Measurements from ENCODE around the gene RAB39A.
"Not testable (repeated sequence)": the region's sequence is repeated elsewhere in the genome, so short reads cannot be mapped to it uniquely, and the experiment has no call there.

RAB39A gene

DNA sequence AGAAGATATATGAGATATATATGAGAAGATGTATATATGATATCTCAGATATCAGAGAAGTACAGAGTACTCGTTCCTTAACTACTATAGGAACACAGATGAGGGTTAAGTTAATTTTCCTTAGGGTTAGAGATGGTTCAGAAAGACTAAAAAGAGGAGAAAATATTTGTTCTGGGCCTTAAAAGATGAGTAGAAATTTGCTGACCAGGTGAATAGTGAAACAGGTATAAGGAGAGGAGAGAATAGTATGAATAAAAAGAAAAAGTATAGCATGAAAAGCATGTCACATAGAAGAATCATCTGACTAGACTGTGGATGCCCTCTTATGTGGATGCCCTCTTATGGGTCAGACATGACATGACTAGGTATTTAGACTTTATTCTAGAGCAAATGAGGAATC is 6.3 kb upstream of the RAB39A start:
- TF ChIP-seq, protein P1, sequence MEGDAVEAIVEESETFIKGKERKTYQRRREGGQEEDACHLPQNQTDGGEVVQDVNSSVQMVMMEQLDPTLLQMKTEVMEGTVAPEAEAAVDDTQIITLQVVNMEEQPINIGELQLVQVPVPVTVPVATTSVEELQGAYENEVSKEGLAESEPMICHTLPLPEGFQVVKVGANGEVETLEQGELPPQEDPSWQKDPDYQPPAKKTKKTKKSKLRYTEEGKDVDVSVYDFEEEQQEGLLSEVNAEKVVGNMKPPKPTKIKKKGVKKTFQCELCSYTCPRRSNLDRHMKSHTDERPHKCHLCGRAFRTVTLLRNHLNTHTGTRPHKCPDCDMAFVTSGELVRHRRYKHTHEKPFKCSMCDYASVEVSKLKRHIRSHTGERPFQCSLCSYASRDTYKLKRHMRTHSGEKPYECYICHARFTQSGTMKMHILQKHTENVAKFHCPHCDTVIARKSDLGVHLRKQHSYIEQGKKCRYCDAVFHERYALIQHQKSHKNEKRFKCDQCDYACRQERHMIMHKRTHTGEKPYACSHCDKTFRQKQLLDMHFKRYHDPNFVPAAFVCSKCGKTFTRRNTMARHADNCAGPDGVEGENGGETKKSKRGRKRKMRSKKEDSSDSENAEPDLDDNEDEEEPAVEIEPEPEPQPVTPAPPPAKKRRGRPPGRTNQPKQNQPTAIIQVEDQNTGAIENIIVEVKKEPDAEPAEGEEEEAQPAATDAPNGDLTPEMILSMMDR (IDR thresholded peaks at IDR 0.05; ENCODE audit: insufficient read depth, missing control alignments) = no peak
- DNase-seq (ENCODE audit: insufficient read length, low spot score) (no peak), FAIRE-seq (no peak)

DNA sequence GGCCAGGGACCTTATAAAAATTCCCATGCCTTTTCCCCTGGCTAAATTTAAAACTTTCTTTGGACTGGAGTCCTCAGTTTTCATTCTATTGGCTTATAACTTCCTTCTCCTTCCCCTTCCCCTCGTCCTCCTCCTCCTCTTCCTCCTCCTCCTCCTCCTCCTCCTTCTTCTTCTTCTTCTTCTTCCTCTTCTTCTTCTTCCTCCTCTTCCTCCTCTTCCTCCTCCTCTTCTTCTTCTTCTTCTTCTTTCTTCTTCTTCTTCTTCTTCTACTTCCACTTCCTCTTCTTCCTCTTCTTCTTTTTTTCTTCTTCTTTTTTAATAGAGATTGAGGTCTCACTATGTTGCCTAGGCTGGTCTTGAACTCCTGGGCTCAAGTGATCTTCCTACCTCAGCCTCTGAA is 4.7 kb upstream of the RAB39A start:
- not testable (repeated sequence) for DNase-seq (ENCODE audit: insufficient read length, low spot score); FAIRE-seq

DNA sequence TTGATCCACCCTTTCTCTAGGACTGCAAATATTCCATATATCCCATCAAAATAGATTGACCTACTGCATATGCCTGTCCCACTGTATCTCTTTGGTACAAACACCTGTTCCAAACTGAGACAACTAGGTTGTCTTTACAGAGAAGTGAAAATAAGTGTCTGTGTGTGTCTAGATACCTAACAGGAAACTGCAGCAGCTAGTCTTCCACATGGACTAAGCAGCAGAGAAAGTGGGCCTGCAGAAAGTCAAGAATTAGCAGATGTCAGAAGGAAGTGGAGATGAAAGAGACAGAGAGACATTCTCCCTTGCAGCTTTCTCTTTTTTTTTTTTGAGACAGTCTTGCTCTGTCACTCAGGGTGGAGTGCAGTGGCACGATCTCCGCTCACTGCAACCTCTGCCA is 3.9 kb upstream of the RAB39A start:
- DNase-seq (ENCODE audit: insufficient read length, low spot score) (no peak), FAIRE-seq (no peak)
- TF ChIP-seq, protein P1 (IDR thresholded peaks at IDR 0.05; ENCODE audit: insufficient read depth, missing control alignments) = no peak

DNA sequence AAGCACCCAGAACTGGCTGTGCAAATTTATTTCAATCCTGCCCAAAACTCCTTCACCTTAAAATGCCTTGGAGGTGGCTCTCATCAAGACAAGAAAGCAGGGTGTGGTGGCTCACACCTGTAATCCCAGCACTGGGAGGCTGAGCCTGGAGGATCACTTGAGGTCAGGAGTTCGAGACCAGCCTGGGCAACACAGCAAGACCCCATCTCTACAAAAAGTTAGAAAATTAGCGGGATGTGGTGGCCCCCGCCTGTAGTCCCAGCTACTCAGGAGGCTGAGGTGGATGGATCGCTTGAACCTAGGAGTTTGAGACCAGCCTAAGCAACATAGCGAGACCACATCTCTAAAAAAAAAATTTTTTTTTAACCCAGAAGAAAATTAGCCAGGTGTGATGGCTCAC is 689 bp upstream of the RAB39A start:
- FAIRE-seq (no peak), DNase-seq (ENCODE audit: insufficient read length, low spot score) (no peak)
- TF ChIP-seq, protein P1 (IDR thresholded peaks at IDR 0.05; ENCODE audit: insufficient read depth, missing control alignments) = no peak

DNA sequence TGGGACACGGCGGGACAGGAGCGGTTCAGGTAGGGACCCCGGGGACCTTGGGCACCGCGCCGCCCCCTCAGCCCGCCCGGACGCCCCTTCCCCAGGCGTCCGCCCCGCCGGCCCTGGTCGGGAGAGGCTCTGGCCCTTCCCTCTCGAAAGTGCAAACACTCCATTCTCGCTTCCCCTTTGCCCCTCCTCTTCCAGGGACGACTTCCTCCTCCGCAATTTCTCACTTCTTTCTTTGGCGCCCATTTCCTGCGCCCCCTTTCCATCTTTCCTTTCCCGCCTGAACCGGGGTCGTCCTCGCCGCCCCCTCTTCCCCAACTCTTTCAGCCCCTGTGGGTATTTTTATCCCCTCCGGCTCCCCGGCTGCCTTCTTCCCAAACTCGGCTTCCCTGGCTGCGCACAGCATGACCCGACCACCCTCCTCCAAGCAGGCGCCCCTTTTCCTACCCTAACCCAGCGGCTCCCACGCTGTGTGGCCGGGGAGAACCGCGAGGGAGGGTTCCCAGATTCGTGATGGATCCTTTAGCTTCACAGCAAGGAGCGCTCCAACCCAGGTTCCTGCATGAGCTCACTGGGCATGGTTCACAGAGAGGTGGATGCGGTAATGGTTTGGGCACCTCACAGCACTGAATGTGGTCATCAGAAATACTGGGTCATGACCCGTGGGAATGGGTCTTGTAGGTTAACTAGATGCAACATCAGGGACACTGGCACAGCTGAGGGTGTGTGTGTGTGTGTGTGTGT is 689 bp downstream of the RAB39A start:
- FAIRE-seq (no peak), DNase-seq (ENCODE audit: insufficient read length, low spot score) (peak; percentile 34)
- TF ChIP-seq, protein P1 (IDR thresholded peaks at IDR 0.05; ENCODE audit: insufficient read depth, missing control alignments) = no peak

DNA sequence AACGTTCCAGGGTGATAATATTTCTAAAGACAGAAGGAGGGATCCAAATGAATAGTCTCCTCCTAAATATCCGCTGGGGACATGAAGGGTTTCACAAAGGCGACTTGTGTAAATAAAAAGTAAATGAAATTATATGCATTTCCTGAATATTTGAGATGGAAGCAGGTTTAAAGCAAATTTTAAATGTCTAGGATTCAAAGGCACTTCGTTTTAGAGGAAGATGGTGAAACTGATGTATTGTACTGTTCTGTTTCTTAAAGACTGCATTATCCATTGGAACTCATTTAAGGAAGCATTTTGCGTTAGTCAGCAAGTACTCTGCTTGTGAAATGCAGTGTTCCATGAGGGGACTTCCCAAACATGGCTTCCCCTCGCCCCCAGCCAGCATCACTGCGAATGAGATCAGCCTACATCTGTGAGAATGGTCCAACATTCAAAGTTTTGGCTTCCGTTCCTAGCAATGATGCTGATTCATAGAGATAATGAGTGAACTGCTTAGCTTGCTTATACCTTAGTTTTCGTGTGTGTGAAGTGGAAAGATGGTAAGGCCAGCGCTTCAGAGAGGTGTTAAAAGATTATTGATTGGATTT is 1.5 kb downstream of the RAB39A start:
- TF ChIP-seq, protein P1 (IDR thresholded peaks at IDR 0.05; ENCODE audit: insufficient read depth, missing control alignments) = no peak
- no peak for FAIRE-seq
- no peak for DNase-seq (ENCODE audit: insufficient read length, low spot score)

DNA sequence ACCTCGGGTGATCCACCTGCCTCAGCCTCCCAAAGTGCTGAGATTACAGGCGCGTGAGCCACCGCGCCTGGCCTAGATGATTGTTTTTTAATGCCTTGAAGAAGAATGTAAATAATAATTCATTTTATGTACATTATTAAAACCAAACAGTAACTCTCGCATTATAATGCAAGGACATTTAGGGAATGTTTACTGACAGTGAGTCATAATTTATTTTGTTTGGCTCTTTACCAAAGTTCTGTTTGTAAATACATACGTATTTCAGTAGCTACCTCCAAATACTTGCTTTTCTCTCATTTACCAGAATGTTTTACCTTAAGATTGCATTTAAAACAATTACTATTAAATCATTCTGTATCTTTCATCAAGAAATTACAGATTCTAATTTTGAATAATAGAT is 3.0 kb downstream of the RAB39A start:
- no peak for DNase-seq (ENCODE audit: insufficient read length, low spot score)
- TF ChIP-seq, protein P1 (IDR thresholded peaks at IDR 0.05; ENCODE audit: insufficient read depth, missing control alignments) = no peak
- FAIRE-seq = no peak
